B cell (primary cell): ENCODE results near the gene ZBTB21. TPM values are rescaled to one million over a fixed set of nuclear protein-coding genes. Genes with fewer than 3 reads are reported as not detected.

Source experiments
- ATAC-seq: fragments of 200-7000 bp; cut with Tn5 transposase; one replicate; pipeline ENCODE4 v1.10.0; 2021; ENCODE audit warnings: low read depth, mild to moderate bottlenecking, moderate number of reproducible peaks, moderate library complexity
- CTCF ChIA-PET: fragments of 350-600 bp; sonication (Branson Sonifier 250); formaldehyde crosslinking; loops from one replicate; lab custom pipeline; 2021; ENCODE audit warnings: antibody characterized with exemption, inconsistent platforms; lab: Charles Lee
- POLR2A ChIA-PET: fragments of 350-600 bp; sonication (Branson Sonifier 250); formaldehyde crosslinking; loops from one replicate; lab custom pipeline; 2021; ENCODE audit warnings: antibody characterized with exemption; lab: Charles Lee
- DNase-seq: peaks from one replicate; pipeline ENCODE4 v3.0.0; 2013
- H2AFZ ChIP-seq: 2 replicates; pipeline ENCODE4 v1.6.1; 2012; ENCODE audit warnings: mild to moderate bottlenecking, low read depth, low read length; ENCODE audit not compliant: insufficient read depth, poor library complexity, severe bottlenecking
- H3K27ac ChIP-seq, 2 donors: 1 replicate in 1 of 2; 2 replicates in 1 of 2; pipeline ENCODE4 v1.5.1; 2012 to 2013; ENCODE audit warnings: low read length in 2 of 2, mild to moderate bottlenecking in 2 of 2, moderate library complexity in 1 of 2
- H3K27me3 ChIP-seq, 4 experiments: fragments of 200-600 bp in 1 of 4; sonication (generic) in 1 of 4; replicated peaks in 1 of 4; 1 replicate in 2 of 4; 2 replicates in 2 of 4; pipeline versions ENCODE4 v1.6.1 to v1.7.0; 2013 to 2016; ENCODE audit warnings: low read length in 3 of 4, mild to moderate bottlenecking in 2 of 4, mixed read lengths in 1 of 4, moderate library complexity in 1 of 4; ENCODE audit not compliant: insufficient read depth in 4 of 4, control insufficient read depth in 3 of 4; ENCODE audit errors: control extremely low read depth in 1 of 4
- H3K36me3 ChIP-seq, 2 experiments: replicated peaks in 1 of 2; 1 replicate in 1 of 2; 2 replicates in 1 of 2; pipeline versions ENCODE4 v1.6.1 to v1.7.1; 2013; ENCODE audit warnings: low read length in 1 of 2; ENCODE audit not compliant: insufficient read depth in 2 of 2, control insufficient read depth in 1 of 2; ENCODE audit errors: control extremely low read depth in 1 of 2, extremely low read depth in 1 of 2
- H3K4me1 ChIP-seq, 2 donors: fragments of 200-600 bp in 1 of 2; sonication (generic) in 1 of 2; 1 replicate in 1 of 2; 2 replicates in 1 of 2; pipeline versions ENCODE4 v1.5.1 to v1.6.1; 2013 to 2017; ENCODE audit warnings: low read length in 2 of 2; ENCODE audit not compliant: control insufficient read depth in 2 of 2, insufficient read depth in 2 of 2
- H3K4me2 ChIP-seq: replicated peaks from 2 replicates; pipeline ENCODE3; 2012; ENCODE audit warnings: mild to moderate bottlenecking, low read depth, low read length; ENCODE audit not compliant: poor library complexity, severe bottlenecking
- H3K4me3 ChIP-seq, 5 experiments: fragments of 200-600 bp in 1 of 5; sonication (generic) in 1 of 5; 1 replicate in 3 of 5; 2 replicates in 2 of 5; pipeline versions ENCODE4 v1.5.1 to v1.7.0; 2011 to 2016; ENCODE audit warnings: low read length in 4 of 5, mild to moderate bottlenecking in 4 of 5, low read depth in 2 of 5, control low read depth in 1 of 5, moderate library complexity in 1 of 5; ENCODE audit not compliant: insufficient read depth in 1 of 5; ENCODE audit errors: control extremely low read depth in 1 of 5, extremely low read depth in 1 of 5
- H3K79me2 ChIP-seq: fragments of 200-600 bp; sonication (generic); one replicate; pipeline ENCODE4 v1.6.0; 2016; ENCODE audit warnings: low read length; ENCODE audit not compliant: control insufficient read depth, insufficient read depth
- H3K9ac ChIP-seq: fragments of 200-600 bp; sonication (generic); 2 replicates; pipeline ENCODE4 v1.6.1; 2017; ENCODE audit warnings: mild to moderate bottlenecking, low read length, moderate library complexity
- H3K9me3 ChIP-seq, 3 donors: one replicate each; pipeline versions ENCODE4 v1.6.1 to v1.7.1; 2013; ENCODE audit warnings: low read length in 2 of 3; ENCODE audit not compliant: control insufficient read depth in 2 of 3, insufficient read depth in 1 of 3; ENCODE audit errors: control extremely low read depth in 1 of 3
- H4K20me1 ChIP-seq: 2 replicates; pipeline ENCODE4 v1.6.0; 2012; ENCODE audit warnings: mild to moderate bottlenecking, low read length; ENCODE audit not compliant: insufficient read depth, control insufficient read depth, poor library complexity, severe bottlenecking
- H3K27ac Mint-ChIP-seq: one replicate; pipeline ENCODE4 v1.8.0; 2021; ENCODE audit warnings: mixed read lengths
- H3K27me3 Mint-ChIP-seq: one replicate; pipeline ENCODE4 v1.8.0; 2021; ENCODE audit warnings: mixed read lengths
- H3K4me1 Mint-ChIP-seq: one replicate; pipeline ENCODE4 v1.8.0; 2021; ENCODE audit warnings: mixed read lengths
- H3K4me3 Mint-ChIP-seq: one replicate; pipeline ENCODE4 v1.8.0; 2021; ENCODE audit warnings: mixed read lengths
- H3K9me3 Mint-ChIP-seq: one replicate; pipeline ENCODE4 v1.8.0; 2022; ENCODE audit warnings: mixed read lengths; ENCODE audit not compliant: insufficient read depth
- CTCF ChIP-seq: fragments of 200-600 bp; IDR thresholded peaks from one replicate; pipeline ENCODE4 v1.8.0; 2022; ENCODE audit warnings: antibody characterized with exemption, mild to moderate bottlenecking
- EZH2 ChIP-seq: IDR thresholded peaks from 2 replicates; pipeline ENCODE4 v1.6.1; 2012; ENCODE audit warnings: borderline replicate concordance, low read depth, mild to moderate bottlenecking, moderate library complexity, low read length; ENCODE audit not compliant: insufficient read depth, poor library complexity, severe bottlenecking
- WGBS: methylation state at CpG from one replicate; pipeline ENCODE4 v1.1.5; 2013; ENCODE audit warnings: missing lambda C conversion rate; ENCODE audit not compliant: insufficient coverage; 5-methylcytosine and 5-hydroxymethylcytosine counted together
- intact Hi-C: fragments of 100-400 bp; cut with micrococcal nuclease; formaldehyde crosslinking; loops from one replicate; pipeline ENCODE4 v1.10.0; 2022
- polyA plus RNA-seq: library from polyadenylated mRNA; depleted of rRNA; stranded (reverse); fragments of >200 nt; gene quantifications from 2 replicates; pipeline ENCODE4 v1.2.3, GENCODE V29; 2012
- total RNA-seq, 2 donors: library from RNA; stranded (reverse); fragments of 120-200 nt in 1 of 2; gene quantifications; 1 replicate in 1 of 2; 2 replicates in 1 of 2; pipeline versions ENCODE4 v1.2.3 to v1.2.4, GENCODE V29; 2013 to 2022

The ZBTB21 gene
- total and polyA plus RNA-seq, 2 donors (not counting 1 experiment from before 2014, with no cell fraction given): 12.4 to 40.1 TPM

GRCh38 chr21:41942457-41942856 lies 67.7 kb downstream of the ZBTB21 start:
- Histone ChIP-seq H4K20me1 (no peaks in the 10 kb centered on the region), H2AFZ (no peak overlapping the region), H3K4me1 (no peaks in the 10 kb centered on the region), H3K36me3 (no peaks in the 10 kb centered on the region), H3K27me3 (peaks cover 0 to 3% (median 0%) of the 10 kb centered on the region in 4 experiments), H3K9ac (no peak overlapping the region), H3K9me3 (no peaks in the 10 kb centered on the region), H3K4me2 (no peak overlapping the region), H3K79me2 (no peaks in the 10 kb centered on the region), H3K27ac (no peak overlapping the region), H3K4me3 (no peak overlapping the region)
- TF ChIP-seq EZH2: no peak
- TF ChIP-seq CTCF: no peak
- no peaks in the 10 kb centered on the region for H3K4me1 Mint-ChIP-seq
- WGBS: 90% methylated on average over 7 of the region's 9 CpGs
- intact Hi-C loops: no loop called here
- H3K4me3 Mint-ChIP-seq: no peak overlapping the region
- POLR2A ChIA-PET: interaction anchor here (0.5 kb wide), 1 partner anchor 40 kb away, joined by 5 read pairs; no protein-coding TSS in a partner anchor
- peaks cover 4% of the 10 kb centered on the region for H3K27me3 Mint-ChIP-seq
- no peak overlapping the region for H3K27ac Mint-ChIP-seq
- ATAC-seq (no peak), DNase-seq (no peak)
- no peaks in the 10 kb centered on the region for H3K9me3 Mint-ChIP-seq
- CTCF ChIA-PET: interaction anchor here (0.6 kb wide), 1 partner anchor 10 kb away, joined by 3 read pairs; no protein-coding TSS in a partner anchor

- no peak overlapping the region for H3K9ac ChIP-seq
- no peaks in the 10 kb centered on the region for H3K4me1 ChIP-seq
- intact Hi-C loops: no loop called here
- ChIA-PET CTCF (no interaction called here), POLR2A (interaction anchor here (0.5 kb wide), 1 partner anchor 40 kb away, joined by 5 read pairs; no protein-coding TSS in a partner anchor)
- no peaks in the 10 kb centered on the region for H3K4me1 Mint-ChIP-seq
- H3K4me3 Mint-ChIP-seq: no peak overlapping the region
- ATAC-seq (no peak), DNase-seq (no peak)
- no peak overlapping the region for H3K27ac Mint-ChIP-seq
- no peak overlapping the region for H3K4me3 ChIP-seq
- H3K36me3 ChIP-seq: no peaks in the 10 kb centered on the region
- H3K79me2 ChIP-seq: no peaks in the 10 kb centered on the region
- H4K20me1 ChIP-seq: no peaks in the 10 kb centered on the region
- peaks cover 4% of the 10 kb centered on the region for H3K27me3 Mint-ChIP-seq
- no peaks in the 10 kb centered on the region for H3K9me3 ChIP-seq
- H3K27me3 ChIP-seq: peaks cover 0 to 3% (median 0%) of the 10 kb centered on the region in 4 experiments
- TF ChIP-seq CTCF: no peak
- no peak for TF ChIP-seq EZH2
- no peak overlapping the region for H3K4me2 ChIP-seq
- WGBS: 100% methylated on average over 5 of the region's 12 CpGs
- H2AFZ ChIP-seq: no peak overlapping the region
- no peaks in the 10 kb centered on the region for H3K9me3 Mint-ChIP-seq
- no peak overlapping the region for H3K27ac ChIP-seq
These were observed 68.2 kb downstream of the ZBTB21 start for GRCh38 chr21:41941941-41942340.
